VCaP (cell line): ENCODE results near the gene ZPR1.

Experiments
- H3K27ac ChIP-seq: fragments of 450-650 bp; 2 replicates; pipeline ENCODE4 v1.5.1; 2017
- CTCF ChIP-seq: fragments of 450-650 bp; conservative IDR thresholded peaks from 2 replicates; pipeline ENCODE4 v1.5.1; 2017; ENCODE audit warnings: mild to moderate bottlenecking, moderate library complexity

The ZPR1 gene

DNA sequence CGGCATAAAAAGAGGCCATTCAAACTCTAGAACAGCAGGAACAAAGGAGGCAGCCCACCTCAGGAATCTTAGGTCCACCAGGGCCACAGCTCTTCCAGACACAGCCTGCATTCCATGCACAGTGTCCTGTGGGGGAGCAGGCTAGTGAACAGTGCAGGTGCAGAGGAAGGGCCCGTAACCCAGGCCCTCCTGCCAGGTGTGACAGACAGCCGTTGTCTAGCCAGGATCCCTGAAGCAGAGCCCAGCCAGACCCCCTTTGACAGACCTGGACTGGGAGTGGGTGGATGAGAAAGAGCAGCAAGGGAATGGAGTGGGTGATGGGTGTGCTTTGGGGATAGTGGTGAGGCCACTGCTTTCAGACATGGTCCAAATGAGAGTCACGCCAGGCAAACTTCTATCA is 1.2 kb upstream of the ZPR1 start:
- no peak for TF ChIP-seq CTCF
- no peak overlapping the region for H3K27ac ChIP-seq

DNA sequence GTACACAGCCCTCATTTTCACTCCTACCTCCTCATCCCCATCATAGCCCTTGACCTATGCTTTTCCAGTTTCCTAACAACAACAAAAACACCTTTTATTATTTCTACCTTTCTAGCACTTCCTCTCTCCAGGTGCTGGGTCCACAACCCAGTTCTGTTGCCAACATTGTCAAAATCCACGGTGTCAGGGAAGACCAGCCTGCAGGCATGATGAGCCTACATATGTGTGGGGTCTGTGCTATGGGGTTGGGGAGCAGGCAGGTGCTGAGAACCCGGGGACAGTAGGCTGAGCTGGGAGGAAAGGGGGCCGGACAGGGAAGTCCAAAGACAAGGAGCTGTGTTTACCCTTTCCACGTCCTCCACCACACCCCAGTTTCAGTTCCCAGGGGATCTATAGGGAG is 711 bp upstream of the ZPR1 start:
- TF ChIP-seq CTCF: no peak

GRCh38 chr11:116787436-116787785 is 412 bp downstream of the ZPR1 start:
- no peak for TF ChIP-seq CTCF
- peak overlapping the region; percentile 76 for H3K27ac ChIP-seq

More for the DNA sequence above, 711 bp upstream of the ZPR1 start:
- peak overlapping the region; percentile 76 for H3K27ac ChIP-seq

DNA sequence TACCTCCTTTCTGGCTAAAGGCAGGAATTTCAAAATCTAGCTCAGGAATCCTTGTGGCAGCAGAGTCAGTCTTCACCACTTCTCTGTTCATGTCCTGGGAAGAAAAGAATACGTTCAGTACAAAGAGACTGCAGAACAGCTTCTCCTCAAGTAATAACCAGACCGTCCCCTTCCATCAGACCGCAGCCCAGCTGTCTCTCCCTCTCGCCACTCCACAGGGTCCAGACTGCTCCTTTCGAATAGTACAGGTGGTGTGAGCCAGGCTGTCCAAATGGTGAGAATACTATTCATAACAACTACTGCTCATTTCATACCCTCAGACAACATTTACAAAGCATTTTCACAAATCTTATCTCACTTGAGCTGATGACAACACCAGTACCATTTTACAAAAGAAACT is 857 bp downstream of the ZPR1 start:
- peak overlapping the region; percentile 76; the same call in 1 of the 2 replicates for H3K27ac ChIP-seq
- TF ChIP-seq CTCF: no peak

DNA sequence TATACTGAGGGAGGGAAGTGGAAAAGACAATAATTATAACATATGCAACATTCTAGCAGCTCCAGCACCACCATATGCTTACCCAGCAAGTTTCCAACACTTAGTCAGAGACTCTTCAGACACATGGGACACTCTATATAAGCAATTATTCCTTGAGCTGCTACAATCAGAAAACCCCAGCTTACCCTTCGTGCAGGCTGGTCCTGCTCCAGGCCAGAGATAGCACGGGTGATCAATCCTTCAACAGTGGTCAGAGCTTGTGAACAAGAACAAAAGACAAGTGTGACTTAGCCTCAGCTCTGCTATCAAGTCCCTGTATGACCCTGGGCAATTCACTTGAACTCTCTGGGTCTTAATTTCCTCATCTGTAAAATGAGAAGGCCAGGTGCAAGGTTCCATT is 1.5 kb downstream of the ZPR1 start:
- TF ChIP-seq CTCF: no peak
- no peak overlapping the region for H3K27ac ChIP-seq

DNA sequence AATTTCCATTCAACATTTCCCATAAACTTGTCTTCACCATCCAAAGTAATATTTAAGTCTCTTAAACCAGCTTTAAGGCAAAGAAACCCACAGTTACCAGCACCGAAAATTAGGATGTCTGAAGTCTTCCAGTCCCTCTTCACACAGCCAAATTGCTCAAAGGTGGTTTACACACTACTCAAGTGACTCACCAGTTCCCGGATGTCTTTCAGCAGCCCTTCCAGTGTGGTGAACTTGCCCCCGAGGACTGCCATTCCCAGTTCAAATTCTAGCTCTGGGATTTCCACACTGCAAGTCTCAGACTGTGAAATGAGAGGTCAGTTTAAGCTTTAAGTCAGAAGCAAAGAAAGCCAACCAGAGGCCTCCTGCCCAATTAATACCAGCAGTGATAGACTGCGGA is 5.1 kb downstream of the ZPR1 start:
- no peak for TF ChIP-seq CTCF
- H3K27ac ChIP-seq: no peak overlapping the region

GRCh38 chr11:116778556-116778955 is 9.3 kb downstream of the ZPR1 start:
- TF ChIP-seq CTCF: no peak
- no peak overlapping the region for H3K27ac ChIP-seq

DNA sequence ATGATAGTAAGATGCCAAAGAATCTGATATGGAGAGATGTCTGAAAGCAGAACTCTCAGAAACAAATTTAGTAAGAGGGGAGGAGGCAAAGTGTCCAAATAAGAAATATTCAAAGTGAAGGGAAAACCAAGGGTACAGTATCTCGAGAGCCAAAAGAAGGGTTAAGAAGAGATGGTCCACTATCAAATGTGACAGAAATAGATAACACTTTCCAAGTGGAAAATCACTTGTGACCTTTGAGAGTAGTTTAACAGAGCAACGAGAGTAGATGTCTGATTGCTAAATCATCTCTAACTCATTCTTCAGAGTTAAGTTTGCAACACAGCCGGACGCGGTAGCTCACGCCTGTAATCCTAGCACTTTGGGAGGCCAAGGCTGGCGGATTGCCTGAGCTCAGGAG is 10.8 kb downstream of the ZPR1 start:
- H3K27ac ChIP-seq: no peak overlapping the region
- no peak for TF ChIP-seq CTCF
